HUES48 (cell line): Measurements from ENCODE around the gene POMGNT2.
"Not testable (repeated sequence)": the region's sequence is repeated elsewhere in the genome, so short reads cannot be mapped to it uniquely, and the experiment has no call there.

Experiments
- H3K27ac ChIP-seq: one replicate; pipeline ENCODE4 v1.7.0; 2013; ENCODE audit warnings: low read depth, low read length, inconsistent platforms
- H3K27me3 ChIP-seq: 2 replicates; pipeline ENCODE4 v1.6.1; 2013; ENCODE audit warnings: mild to moderate bottlenecking, low read length; ENCODE audit not compliant: control insufficient read depth, insufficient read depth
- H3K36me3 ChIP-seq: 2 replicates; pipeline ENCODE4 v1.6.1; 2013; ENCODE audit warnings: low read length; ENCODE audit not compliant: control insufficient read depth, insufficient read depth
- H3K4me1 ChIP-seq: 2 replicates; pipeline ENCODE4 v1.6.1; 2013; ENCODE audit warnings: mild to moderate bottlenecking, low read length; ENCODE audit not compliant: control insufficient read depth, insufficient read depth
- H3K4me3 ChIP-seq: 2 replicates; pipeline ENCODE4 v1.5.1; 2013; ENCODE audit warnings: mild to moderate bottlenecking, low read depth, low read length
- H3K9ac ChIP-seq: 2 replicates; pipeline ENCODE4 v1.6.1; 2013; ENCODE audit warnings: mild to moderate bottlenecking, low read depth, low read length, moderate library complexity
- H3K9me3 ChIP-seq: 2 replicates; pipeline ENCODE4 v1.6.1; 2013; ENCODE audit warnings: low read length; ENCODE audit not compliant: control insufficient read depth, insufficient read depth

POMGNT2 gene

DNA sequence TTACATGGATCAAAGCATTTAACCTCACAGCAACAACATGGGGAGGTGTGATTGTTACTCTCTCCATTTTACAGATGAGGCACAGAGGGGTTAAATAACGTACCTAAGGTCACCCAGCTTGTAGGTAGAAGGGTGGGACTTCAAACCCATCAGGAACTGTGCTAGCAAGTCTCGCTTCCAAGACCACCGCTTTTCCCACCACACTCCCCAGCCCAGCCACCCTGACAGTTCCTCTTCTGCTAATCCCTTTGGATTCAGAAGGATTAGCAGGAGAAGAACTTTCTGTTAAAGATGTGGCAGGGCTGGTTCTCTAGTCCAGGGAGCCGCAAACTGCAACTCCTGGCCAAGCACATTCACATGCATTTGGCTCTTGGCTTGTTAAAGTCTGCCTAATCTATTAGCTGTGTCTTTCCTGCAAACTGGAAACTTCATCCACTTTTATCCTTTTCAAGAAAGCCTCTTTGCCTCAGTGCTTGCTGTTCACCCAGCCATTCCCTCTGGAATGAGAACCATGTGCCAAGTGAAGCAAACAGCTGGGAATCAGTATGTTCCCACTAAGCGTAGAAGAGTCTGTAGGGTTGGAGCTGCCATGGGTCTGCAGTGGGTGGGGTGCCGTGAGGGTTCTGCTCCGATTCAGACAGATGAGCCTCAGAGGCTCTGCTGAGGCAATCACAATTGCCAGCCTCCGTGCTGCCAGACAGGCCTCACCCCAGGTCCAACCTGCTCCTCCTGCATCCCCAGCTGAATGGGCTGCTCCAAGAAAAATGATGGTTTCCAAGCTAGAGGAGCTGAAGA lies 44.6 kb downstream of the POMGNT2 start:
- H3K9ac ChIP-seq, result no peak overlapping the region

DNA sequence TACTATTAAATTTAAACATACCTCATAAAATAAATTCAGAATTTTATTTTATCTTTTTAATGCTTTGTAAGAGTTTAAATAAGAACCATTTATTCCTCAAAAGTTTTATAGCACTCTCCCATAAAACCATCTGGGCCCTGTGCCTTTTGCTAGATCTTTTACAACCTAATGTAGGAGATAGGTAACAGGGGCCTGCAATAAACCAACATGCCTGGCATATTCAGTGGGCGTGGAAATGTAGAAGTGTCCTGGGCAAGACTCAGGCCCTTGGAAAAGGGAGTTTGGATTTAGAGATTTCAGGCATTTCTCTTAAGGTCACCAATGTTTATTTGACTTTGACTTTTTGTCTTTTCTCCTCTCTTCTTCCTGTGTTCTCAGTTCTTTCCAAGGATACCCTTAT lies 46.4 kb downstream of the POMGNT2 start:
- H3K27ac ChIP-seq, result no peak overlapping the region
- H3K9me3 ChIP-seq, result peaks cover 12% of the 10 kb centered on the region
- no peak overlapping the region for H3K9ac ChIP-seq
- H3K27me3 ChIP-seq, result no peaks in the 10 kb centered on the region
- H3K36me3 ChIP-seq, result no peaks in the 10 kb centered on the region
- no peak overlapping the region for H3K4me3 ChIP-seq
- no peaks in the 10 kb centered on the region; the same call in 1 of the 2 replicates for H3K4me1 ChIP-seq

More for the DNA sequence above, 44.6 kb downstream of the POMGNT2 start:
- no peaks in the 10 kb centered on the region; the same call in 1 of the 2 replicates for H3K4me1 ChIP-seq
- no peaks in the 10 kb centered on the region for H3K27me3 ChIP-seq
- no peak overlapping the region for H3K4me3 ChIP-seq
- H3K36me3 ChIP-seq, result no peaks in the 10 kb centered on the region
- H3K27ac ChIP-seq, result no peak overlapping the region
- H3K9me3 ChIP-seq, result peaks cover 15% of the 10 kb centered on the region

DNA sequence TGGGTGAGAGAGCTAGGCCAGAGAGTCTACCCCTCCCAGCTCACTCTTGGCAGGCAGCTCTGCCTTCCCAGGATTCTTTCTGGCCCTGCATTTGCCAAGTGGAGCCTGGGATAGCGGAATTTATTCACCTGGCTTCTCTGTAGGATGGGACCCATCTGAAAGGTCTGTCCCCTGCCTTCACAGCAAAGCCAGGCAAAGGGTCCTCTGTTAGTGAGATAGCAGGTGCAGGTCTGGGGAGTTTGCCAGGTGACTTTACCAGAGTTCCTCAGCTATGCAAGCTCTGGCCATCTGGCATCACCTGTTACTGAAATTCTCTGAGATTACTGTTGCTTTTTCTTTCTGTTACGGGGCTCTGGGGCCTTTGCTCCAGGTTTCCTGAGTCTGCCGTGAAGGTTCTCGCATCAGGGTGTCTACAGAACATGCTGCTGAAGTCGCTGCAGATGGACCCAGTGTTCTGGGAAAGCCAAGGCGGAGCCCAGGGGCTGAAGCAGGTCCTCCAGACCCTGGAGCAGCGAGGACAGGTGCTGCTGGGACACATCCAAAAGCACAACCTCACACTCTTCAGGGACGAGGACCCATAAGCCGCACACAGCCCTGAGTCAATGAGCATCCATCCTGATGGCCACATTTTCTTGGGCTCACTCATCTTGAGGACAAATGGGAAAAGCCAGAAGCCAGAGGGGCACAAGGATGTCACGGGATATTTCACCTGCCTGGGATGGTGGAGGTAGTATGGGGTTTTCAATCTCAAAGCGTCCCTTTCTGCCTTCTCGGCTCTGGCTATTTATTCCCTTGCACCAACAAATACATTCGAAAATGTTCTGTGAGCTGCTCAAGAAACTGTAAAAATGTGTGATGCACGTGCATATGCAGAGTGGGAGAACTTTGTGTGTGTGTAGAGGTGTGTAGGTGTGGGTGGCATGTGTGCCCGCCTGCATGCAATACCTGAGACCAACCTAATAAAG lies 49.8 kb downstream of the POMGNT2 start:
- no peaks in the 10 kb centered on the region for H3K36me3 ChIP-seq
- H3K27ac ChIP-seq, result no peak overlapping the region
- no peak overlapping the region for H3K9ac ChIP-seq
- no peaks in the 10 kb centered on the region for H3K4me1 ChIP-seq
- H3K4me3 ChIP-seq, result no peak overlapping the region
- H3K27me3 ChIP-seq, result no peaks in the 10 kb centered on the region
- no peaks in the 10 kb centered on the region for H3K9me3 ChIP-seq

DNA sequence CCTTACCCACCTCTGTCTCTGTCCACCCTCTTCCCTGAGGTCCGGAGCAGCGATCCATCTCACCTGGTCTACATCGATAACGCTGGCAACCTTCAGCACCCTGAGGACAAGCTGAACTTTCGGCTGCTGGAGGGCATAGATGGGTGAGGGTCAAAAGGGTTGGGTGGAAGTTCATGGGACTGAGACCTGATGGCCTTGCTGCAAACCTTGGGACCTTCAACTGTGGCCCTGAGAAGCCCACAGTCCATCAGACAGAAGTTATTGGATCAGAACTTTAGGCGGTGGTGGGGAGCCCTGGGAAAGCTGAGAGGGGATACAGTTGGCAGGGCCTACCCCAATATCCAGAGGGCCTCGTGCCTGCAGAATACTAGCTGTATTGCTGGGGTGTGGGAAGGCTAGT lies 50.5 kb downstream of the POMGNT2 start:
- H3K9me3 ChIP-seq, result no peaks in the 10 kb centered on the region
- no peaks in the 10 kb centered on the region for H3K27me3 ChIP-seq
- H3K36me3 ChIP-seq, result no peaks in the 10 kb centered on the region
- no peak overlapping the region for H3K27ac ChIP-seq
- H3K4me3 ChIP-seq, result no peak overlapping the region
- H3K9ac ChIP-seq, result no peak overlapping the region
- H3K4me1 ChIP-seq, result no peaks in the 10 kb centered on the region

DNA sequence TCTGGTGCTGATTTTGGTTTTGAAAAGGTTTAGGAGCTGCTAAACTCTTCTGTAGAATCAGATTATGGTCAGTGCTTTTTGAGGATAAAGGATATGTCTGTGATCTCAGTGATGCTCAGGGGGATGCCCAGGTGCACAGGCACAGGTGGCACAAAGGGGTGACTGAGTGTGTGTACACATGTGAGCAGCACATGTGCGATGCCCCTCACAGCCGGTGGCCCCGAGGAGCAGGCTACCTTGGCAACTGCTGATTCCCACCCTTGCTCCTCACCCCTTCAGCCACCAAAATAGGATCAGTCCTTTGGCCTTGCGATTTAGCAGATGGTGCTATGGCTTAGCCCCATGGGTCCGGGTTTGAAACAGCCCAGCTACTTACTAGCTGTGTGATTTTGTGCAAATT lies 51.1 kb downstream of the POMGNT2 start:
- no peak overlapping the region for H3K4me3 ChIP-seq
- H3K9ac ChIP-seq, result no peak overlapping the region
- no peak overlapping the region for H3K27ac ChIP-seq
- H3K27me3 ChIP-seq, result no peaks in the 10 kb centered on the region
- no peaks in the 10 kb centered on the region for H3K4me1 ChIP-seq
- no peaks in the 10 kb centered on the region for H3K9me3 ChIP-seq
- H3K36me3 ChIP-seq, result no peaks in the 10 kb centered on the region

DNA sequence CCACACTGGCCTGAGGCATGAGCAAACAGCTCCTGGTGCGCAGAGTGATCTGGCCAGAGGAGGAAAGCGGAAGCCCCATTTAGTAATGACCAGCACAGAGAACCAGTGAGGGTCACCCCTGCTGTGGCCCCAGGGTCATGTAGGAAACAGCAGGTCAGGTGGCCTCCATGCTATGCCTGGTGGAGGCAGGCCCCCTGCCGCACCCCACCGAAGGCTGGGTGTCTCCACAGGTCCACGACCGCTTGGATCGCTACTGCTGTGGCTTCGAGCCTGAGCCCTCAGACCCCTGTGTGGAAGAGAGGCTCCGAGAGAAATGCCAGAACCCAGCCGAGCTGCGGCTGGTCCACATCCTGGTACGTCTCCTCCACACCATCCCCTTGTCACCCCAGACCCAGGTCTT lies 52.6 kb downstream of the POMGNT2 start:
- Histone ChIP-seq H3K9ac (no peak overlapping the region), H3K4me3 (no peak overlapping the region), H3K4me1 (no peaks in the 10 kb centered on the region), H3K9me3 (no peaks in the 10 kb centered on the region), H3K27me3 (no peaks in the 10 kb centered on the region), H3K27ac (no peak overlapping the region), H3K36me3 (no peaks in the 10 kb centered on the region)

DNA sequence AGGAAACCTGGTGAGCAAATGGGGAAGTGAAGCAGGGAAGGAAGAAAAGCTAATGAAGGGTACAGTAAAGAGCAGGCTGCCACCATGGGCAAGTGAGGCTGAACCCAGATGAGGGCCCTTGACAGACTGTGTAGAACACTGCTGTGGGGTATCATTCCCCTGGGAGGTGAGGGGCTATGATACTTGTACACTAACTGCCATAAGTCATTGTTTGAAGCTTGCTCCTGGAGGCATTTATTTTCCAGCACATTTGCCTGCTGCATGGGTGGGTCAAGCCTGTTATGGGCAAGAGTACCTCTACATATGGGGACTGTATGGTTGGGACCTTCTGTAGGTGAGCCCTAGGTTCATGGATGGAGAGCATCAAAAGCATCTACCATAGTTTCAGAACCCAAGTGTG lies 57.4 kb downstream of the POMGNT2 start:
- no peaks in the 10 kb centered on the region for H3K27me3 ChIP-seq
- H3K9ac ChIP-seq, result no peak overlapping the region
- H3K36me3 ChIP-seq, result no peaks in the 10 kb centered on the region
- no peak overlapping the region for H3K27ac ChIP-seq
- H3K4me3 ChIP-seq, result no peak overlapping the region
- H3K4me1 ChIP-seq, result no peaks in the 10 kb centered on the region
- H3K9me3 ChIP-seq, result peaks cover 32% of the 10 kb centered on the region

DNA sequence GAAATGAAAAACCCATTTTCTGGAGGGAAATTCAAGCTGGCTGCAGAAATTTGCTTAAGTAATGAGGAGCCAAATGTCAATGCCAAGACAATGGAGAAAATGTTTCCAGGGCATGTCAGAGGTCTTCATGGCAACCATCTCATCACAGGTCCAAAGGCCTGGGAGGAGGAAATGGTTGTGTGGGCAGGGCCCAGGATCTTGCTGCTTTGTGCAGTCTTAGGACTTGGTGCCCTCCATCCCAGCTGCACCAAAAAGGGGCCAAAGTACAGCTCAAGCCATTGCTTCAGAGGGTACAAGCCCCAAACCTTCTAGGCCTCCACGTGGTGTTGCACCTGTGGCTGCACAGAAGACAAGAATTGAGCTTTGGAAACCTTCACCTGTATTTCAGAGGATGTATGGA lies 59.3 kb downstream of the POMGNT2 start:
- H3K27ac ChIP-seq, result no peak overlapping the region
- no peaks in the 10 kb centered on the region for H3K36me3 ChIP-seq
- no peaks in the 10 kb centered on the region for H3K27me3 ChIP-seq
- H3K9ac ChIP-seq, result no peak overlapping the region
- peaks cover 36% of the 10 kb centered on the region for H3K9me3 ChIP-seq
- H3K4me1 ChIP-seq, result no peaks in the 10 kb centered on the region
- H3K4me3 ChIP-seq, result no peak overlapping the region

DNA sequence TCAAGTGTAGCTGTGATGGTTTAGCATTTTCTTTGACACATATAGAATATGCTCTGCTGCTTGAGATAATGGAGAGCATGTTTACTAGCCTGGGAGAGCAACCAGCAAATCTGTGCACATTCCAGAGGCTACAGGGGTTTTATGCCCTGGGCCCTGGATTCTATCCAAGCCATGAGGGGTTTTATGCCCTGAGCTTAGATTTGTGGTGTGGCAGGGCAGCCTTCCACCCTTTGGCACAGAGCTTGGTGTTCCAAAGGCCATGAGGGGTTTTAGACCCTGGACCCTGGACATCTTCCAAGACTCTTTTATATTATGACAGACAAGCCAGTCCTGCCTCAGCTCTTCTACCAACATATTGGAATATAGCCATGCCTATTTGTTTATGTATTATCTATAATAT lies 60.8 kb downstream of the POMGNT2 start:
- peaks cover 36% of the 10 kb centered on the region for H3K9me3 ChIP-seq
- H3K4me3 ChIP-seq, H3K27me3 ChIP-seq, H3K4me1 ChIP-seq, H3K36me3 ChIP-seq, H3K9ac ChIP-seq, H3K27ac ChIP-seq: not testable (repeated sequence)

DNA sequence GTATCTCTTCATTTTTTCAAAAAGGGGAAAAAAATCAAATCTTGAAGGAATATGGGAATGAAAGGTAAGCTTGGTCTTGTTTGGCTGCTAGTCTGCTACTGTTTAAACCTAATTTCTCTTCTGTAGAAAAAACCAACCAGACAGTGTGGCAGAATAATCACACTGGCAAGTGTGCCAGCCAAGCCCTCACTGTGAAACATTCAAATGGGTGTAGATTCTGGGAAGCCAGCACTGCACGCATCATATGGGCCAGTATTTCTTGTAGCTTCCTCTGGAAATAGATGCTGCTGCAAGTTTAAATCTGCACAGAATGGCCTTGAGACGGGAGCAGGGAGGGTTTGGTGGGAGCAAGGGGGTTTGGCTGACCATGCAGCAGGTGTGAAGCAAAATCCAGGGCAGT lies 62.1 kb downstream of the POMGNT2 start:
- Histone ChIP-seq H3K4me3 (no peak overlapping the region), H3K4me1 (no peaks in the 10 kb centered on the region), H3K9me3 (peaks cover 36% of the 10 kb centered on the region), H3K27me3 (no peaks in the 10 kb centered on the region), H3K36me3 (no peaks in the 10 kb centered on the region), H3K27ac (no peak overlapping the region), H3K9ac (no peak overlapping the region)
